Lung (tissue), 12 donors: Measurements from ENCODE around the gene SAMD4A. TPM values are rescaled to one million over a fixed set of nuclear protein-coding genes. Genes with fewer than 3 reads are reported as not detected.
A peak's percentile ranks its signal among the peaks of the same experiment; 100 is the strongest.

ENCODE experiments used
- ATAC-seq: fragments of 200-7000 bp; cut with Tn5 transposase; one replicate; pipeline ENCODE4 v1.9.1; 2020; ENCODE audit warnings: moderate number of reproducible peaks; ENCODE audit not compliant: insufficient read depth, low FRiP score
- DNase-seq, 3 donors: peaks; one replicate each; pipeline ENCODE4 v3.0.0-alpha.2; 2013 to 2017
- H3K27ac ChIP-seq, 2 donors: one replicate each; pipeline ENCODE4 v1.5.1; 2013; ENCODE audit warnings: mild to moderate bottlenecking in 2 of 2, moderate library complexity in 2 of 2, control low read depth in 1 of 2, inconsistent platforms in 1 of 2, low read depth in 1 of 2, low read length in 1 of 2
- H3K27me3 ChIP-seq, 3 donors: one replicate each; pipeline ENCODE4 v1.5.1; 2013; ENCODE audit warnings: low read length in 2 of 3; ENCODE audit not compliant: control insufficient read depth in 3 of 3, insufficient read depth in 3 of 3
- H3K36me3 ChIP-seq, 4 donors: one replicate each; pipeline ENCODE4 v1.5.1; 2013; ENCODE audit warnings: low read length in 4 of 4, mild to moderate bottlenecking in 1 of 4, moderate library complexity in 1 of 4; ENCODE audit not compliant: control insufficient read depth in 4 of 4, insufficient read depth in 4 of 4
- H3K4me1 ChIP-seq, 5 donors: one replicate each; pipeline ENCODE4 v1.5.1; 2013; ENCODE audit warnings: low read length in 5 of 5, mild to moderate bottlenecking in 2 of 5, moderate library complexity in 1 of 5; ENCODE audit not compliant: control insufficient read depth in 5 of 5, insufficient read depth in 5 of 5
- H3K4me3 ChIP-seq: one replicate; pipeline ENCODE4 v1.5.1; 2013; ENCODE audit warnings: mild to moderate bottlenecking, control low read depth, moderate library complexity
- H3K9ac ChIP-seq, 2 donors: one replicate each; pipeline ENCODE4 v1.5.1; 2013; ENCODE audit warnings: low read length in 2 of 2, control low read depth in 1 of 2; ENCODE audit not compliant: insufficient read depth in 1 of 2
- H3K9me3 ChIP-seq, 4 donors: one replicate each; pipeline ENCODE4 v1.5.1; 2013; ENCODE audit warnings: low read length in 3 of 4, mild to moderate bottlenecking in 1 of 4, moderate library complexity in 1 of 4; ENCODE audit not compliant: control insufficient read depth in 4 of 4, insufficient read depth in 3 of 4
- WGBS, 2 donors: extraction: QIAGEN DNeasy Blood & Tissue Kit; methylation state at CpG; one replicate each; pipeline ENCODE4 v1.1.7; 2013; 5-methylcytosine and 5-hydroxymethylcytosine counted together
- polyA plus RNA-seq, 2 donors: library from polyadenylated mRNA; stranded (reverse); fragments of 200-250 nt; gene quantifications; one replicate each; pipeline ENCODE4 v1.2.1, GENCODE V29; 2013
- total RNA-seq, 2 donors: library from RNA; depleted of rRNA in 1 of 2; stranded (reverse); fragments of >200 nt in 1 of 2; gene quantifications; one replicate each; pipeline ENCODE4 v1.2.1, GENCODE V29; 2014 to 2021
- TF ChIP-seq, protein P1 (sequence below): IDR thresholded peaks from 2 replicates; pipeline ENCODE4 v1.5.1; 2012; ENCODE audit warnings: mild to moderate bottlenecking; ENCODE audit errors: control extremely low read depth, extremely low read depth
- donor health status: control.
- donor health status: control.
- donor health status: Bipolar disorder and iron deficiency.
- donor health status: healthy.
- donor health status: DM: yes; HTN: yes; CAD: no.

SAMD4A gene
- total and polyA plus RNA-seq, 4 donors, result 5.8 to 26.6 (median 16.2) TPM

DNA sequence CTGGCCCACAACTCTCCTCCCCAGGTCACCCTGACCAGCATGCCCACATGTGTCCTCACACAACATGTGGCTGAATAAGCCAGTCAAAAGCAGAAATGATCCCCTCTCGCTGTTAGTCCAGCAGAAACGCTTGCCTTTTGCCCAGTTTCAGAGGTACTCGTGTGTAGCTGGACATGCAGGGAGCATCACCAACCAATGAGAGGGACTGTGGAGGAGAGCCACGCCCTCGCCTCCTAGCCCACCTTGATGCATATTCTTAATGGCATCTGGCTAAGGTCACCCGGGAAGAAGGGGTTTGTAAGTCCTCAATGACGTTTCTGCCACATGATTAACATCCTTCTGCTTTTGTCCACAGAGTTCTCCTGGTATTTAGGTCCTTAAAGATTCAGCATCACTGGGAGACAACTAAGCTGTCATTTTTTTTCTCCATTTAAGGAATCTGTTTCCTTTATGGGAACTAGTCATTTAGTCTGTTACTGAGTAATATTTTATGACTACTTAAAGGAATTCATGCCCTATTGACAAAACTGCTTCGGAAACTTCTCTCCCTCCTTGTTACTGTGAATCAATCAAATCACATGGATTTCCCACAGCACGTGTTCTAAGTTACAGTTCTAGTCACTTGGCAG, 201.7 kb downstream of the SAMD4A start:
- TF ChIP-seq, protein P1, sequence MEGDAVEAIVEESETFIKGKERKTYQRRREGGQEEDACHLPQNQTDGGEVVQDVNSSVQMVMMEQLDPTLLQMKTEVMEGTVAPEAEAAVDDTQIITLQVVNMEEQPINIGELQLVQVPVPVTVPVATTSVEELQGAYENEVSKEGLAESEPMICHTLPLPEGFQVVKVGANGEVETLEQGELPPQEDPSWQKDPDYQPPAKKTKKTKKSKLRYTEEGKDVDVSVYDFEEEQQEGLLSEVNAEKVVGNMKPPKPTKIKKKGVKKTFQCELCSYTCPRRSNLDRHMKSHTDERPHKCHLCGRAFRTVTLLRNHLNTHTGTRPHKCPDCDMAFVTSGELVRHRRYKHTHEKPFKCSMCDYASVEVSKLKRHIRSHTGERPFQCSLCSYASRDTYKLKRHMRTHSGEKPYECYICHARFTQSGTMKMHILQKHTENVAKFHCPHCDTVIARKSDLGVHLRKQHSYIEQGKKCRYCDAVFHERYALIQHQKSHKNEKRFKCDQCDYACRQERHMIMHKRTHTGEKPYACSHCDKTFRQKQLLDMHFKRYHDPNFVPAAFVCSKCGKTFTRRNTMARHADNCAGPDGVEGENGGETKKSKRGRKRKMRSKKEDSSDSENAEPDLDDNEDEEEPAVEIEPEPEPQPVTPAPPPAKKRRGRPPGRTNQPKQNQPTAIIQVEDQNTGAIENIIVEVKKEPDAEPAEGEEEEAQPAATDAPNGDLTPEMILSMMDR, result no peak
- 84 to 86% methylated on average over 9 of the region's 9 CpGs for WGBS, 2 donors
- peak overlapping the region in 1 of 2 donors; percentile 67 for H3K27ac ChIP-seq

DNA sequence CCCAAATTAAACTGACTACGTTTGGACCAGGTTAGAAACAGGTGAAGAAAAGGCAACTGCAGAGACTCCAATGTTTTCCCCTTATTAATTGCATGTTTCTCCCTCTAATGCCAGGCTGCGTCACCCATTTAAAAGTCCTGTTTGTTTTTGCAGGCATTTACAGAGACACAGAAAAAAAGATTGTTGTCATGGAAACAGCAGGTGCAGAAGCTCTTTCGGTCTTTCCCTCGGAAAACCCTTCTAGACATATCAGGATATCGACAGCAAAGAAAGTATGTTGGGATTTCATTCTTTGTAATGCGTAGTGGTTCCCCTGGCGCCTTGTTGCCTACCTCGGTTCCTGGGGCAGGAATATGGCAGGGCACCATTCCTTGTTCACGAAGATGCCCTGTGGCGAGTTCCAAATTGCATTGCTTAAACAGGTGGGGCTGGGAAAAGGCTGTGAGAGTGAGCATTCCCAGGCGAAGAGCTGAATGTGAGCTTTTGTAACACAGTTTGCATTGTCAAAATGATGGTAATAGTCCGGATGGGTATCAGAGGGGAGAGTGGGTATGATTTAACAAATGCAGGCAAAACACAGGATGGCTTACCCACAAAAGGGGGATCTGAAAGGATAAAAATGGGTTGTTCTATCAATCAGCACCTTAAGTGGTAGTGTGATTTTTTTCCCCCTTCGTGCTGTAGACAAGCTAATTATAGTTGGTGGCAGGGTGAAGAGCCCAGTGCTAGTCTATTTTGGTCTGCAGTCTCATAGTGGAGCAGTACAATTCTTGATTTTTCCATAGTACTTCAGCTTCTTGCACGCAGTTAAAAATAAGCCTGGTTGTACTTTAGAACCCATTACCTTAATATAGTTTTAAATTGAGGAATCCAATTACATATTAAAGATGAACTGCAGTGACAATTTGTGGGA, 203.3 kb downstream of the SAMD4A start:
- ATAC-seq (no peak), DNase-seq (no peak)
- TF ChIP-seq, protein P1, result no peak
- Histone ChIP-seq H3K4me3 (no peak overlapping the region), H3K9ac (no peak overlapping the region), H3K27ac (peak overlapping the region in 1 of 2 donors; percentile 94), H3K9me3 (no peaks in the 10 kb centered on the region), H3K27me3 (no peaks in the 10 kb centered on the region), H3K36me3 (peaks cover 0 to 11% (median 0%) of the 10 kb centered on the region in 4 donors), H3K4me1 (peaks cover 0 to 6% (median 0%) of the 10 kb centered on the region in 5 donors)
- 90 to 93% methylated on average over 14 of the region's 14 CpGs for WGBS, 2 donors

More for the DNA sequence above, 201.7 kb downstream of the SAMD4A start:
- peaks cover 0 to 5% (median 0%) of the 10 kb centered on the region in 5 donors for H3K4me1 ChIP-seq
- DNase-seq (no peak), ATAC-seq (no peak)
- H3K9me3 ChIP-seq, result no peaks in the 10 kb centered on the region
- H3K36me3 ChIP-seq, result peaks cover 0 to 11% (median 3%) of the 10 kb centered on the region in 4 donors
- H3K27me3 ChIP-seq, result no peaks in the 10 kb centered on the region
- no peak overlapping the region for H3K9ac ChIP-seq
- no peak overlapping the region for H3K4me3 ChIP-seq

DNA sequence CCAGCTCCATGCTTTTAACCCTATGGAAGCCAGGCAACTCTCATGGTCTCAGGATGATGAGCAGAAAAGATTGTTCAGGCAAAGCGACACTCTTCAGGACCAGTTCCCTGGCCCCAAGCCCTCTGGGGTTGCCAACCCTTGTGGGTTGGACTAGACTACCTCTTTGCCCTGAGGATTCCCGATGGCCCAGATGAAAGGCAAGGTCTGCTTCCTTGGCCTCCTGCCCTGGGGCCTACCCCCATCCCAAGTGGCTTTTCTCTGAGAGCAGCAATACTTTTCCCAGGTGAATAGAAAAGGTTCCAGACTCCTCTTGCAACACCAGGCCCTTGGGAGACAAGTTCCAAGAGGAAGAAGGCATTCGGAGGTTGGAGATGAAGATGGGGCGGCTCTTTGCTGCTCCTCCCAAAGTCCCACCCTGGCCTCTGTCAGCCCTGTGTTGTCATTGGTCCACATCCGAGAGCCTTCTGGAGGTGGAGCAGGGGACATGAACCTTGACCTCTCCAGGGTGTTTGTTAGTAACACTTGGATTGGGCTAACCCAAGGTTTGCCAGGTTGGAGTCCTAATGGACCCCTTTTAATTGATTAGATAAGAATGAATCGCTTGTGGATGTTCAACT, 204.6 kb downstream of the SAMD4A start:
- no peaks in the 10 kb centered on the region for H3K27me3 ChIP-seq
- DNase-seq, result no peak
- H3K4me3 ChIP-seq, result no peak overlapping the region
- 84 to 93% methylated on average over 6 of the region's 6 CpGs for WGBS, 2 donors
- peaks cover 0 to 14% (median 0%) of the 10 kb centered on the region in 4 donors for H3K36me3 ChIP-seq
- H3K4me1 ChIP-seq, result peaks cover 0 to 13% (median 4%) of the 10 kb centered on the region in 5 donors
- no peak for ATAC-seq
- H3K9me3 ChIP-seq, result no peaks in the 10 kb centered on the region
- peak overlapping the region in 1 of 2 donors; percentile 94 for H3K27ac ChIP-seq
- no peak overlapping the region for H3K9ac ChIP-seq
- TF ChIP-seq, protein P1, result no peak
